Measurements from ENCODE around the gene RHOA. TPM values are rescaled to one million over a fixed set of nuclear protein-coding genes. Genes with fewer than 3 reads are reported as not detected.

The RHOA gene
- polyA plus RNA-seq (2013, experiment 1 of 2): 336 TPM
- 381 TPM for polyA plus RNA-seq (2013, experiment 2 of 2)

- peak within 1 kb of the TSS; percentile 98 for H3K9ac ChIP-seq (ENCODE audit: low read depth, low read length)
- peaks cover 6% of the 10 kb centered on the region; the same call in 1 of the 2 replicates for H3K36me3 ChIP-seq (ENCODE audit: insufficient read depth, low read length)
- no peaks in the 10 kb centered on the region for H3K9me3 ChIP-seq (ENCODE audit: insufficient read depth, low read depth, low read length)
- H3K27ac ChIP-seq (ENCODE audit: low read depth, low read length): peak within 1 kb of the TSS; percentile 97
- H3K27me3 ChIP-seq (ENCODE audit: insufficient read depth, low read length): no peaks in the 10 kb centered on the region
- WGBS: 1% methylated on average over 62 of the region's 62 CpGs
- H3K4me1 ChIP-seq (ENCODE audit: insufficient read depth, low read length): peaks cover 8% of the 10 kb centered on the region
- H3K4me3 ChIP-seq (ENCODE audit: low read length): peak within 1 kb of the TSS; percentile 80
These were observed at the start of gene RHOA, which contains the start of gene TCTA for GRCh38 chr3:49411968-49412631. Gene RHOA, minus strand, starts transcription at chr3:49411976. Its CDS starts 36,387 bp downstream, at chr3:49375589. Gene TCTA, plus strand, starts transcription at chr3:49412423. Its CDS starts 4 bp downstream, at chr3:49412427.

DNA sequence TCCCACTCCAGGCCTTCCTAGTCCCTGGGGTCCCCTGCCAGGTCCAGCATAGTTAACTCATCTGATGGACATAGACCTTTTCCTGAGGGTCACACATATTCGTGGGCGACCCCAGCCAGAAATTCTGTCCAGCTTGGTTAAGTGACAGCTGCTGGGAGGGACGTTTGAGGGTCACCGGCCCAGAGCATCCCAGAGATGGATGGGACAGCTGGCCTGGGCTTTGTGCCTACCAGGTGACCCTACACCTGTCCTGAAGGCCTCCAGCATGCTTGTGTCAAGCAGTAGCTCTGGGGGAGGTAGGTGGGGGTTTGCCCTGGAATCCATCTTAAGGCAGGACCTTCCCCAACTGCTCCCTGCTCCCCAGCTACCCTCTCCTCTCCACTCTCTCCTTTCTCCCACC is 49.2 kb upstream of the RHOA start:
- Histone ChIP-seq H3K9me3 (ENCODE audit: insufficient read depth, low read depth, low read length) (no peaks in the 10 kb centered on the region), H3K9ac (ENCODE audit: low read depth, low read length) (peak overlapping the region; percentile 54), H3K27ac (ENCODE audit: low read depth, low read length) (peak overlapping the region; percentile 87), H3K4me1 (ENCODE audit: insufficient read depth, low read length) (peaks cover 38% of the 10 kb centered on the region), H3K27me3 (ENCODE audit: insufficient read depth, low read length) (no peaks in the 10 kb centered on the region), H3K36me3 (ENCODE audit: insufficient read depth, low read length) (no peaks in the 10 kb centered on the region), H3K4me3 (ENCODE audit: low read length) (no peak overlapping the region)
- WGBS: 85% methylated on average over 4 of the region's 4 CpGs

- H3K27me3 ChIP-seq (ENCODE audit: insufficient read depth, low read length): no peaks in the 10 kb centered on the region
- H3K4me1 ChIP-seq (ENCODE audit: insufficient read depth, low read length): peaks cover 38% of the 10 kb centered on the region
- WGBS: 81% methylated on average over 2 of the region's 2 CpGs
- H3K4me3 ChIP-seq (ENCODE audit: low read length): no peak overlapping the region
- H3K36me3 ChIP-seq (ENCODE audit: insufficient read depth, low read length): no peaks in the 10 kb centered on the region
- H3K9me3 ChIP-seq (ENCODE audit: insufficient read depth, low read depth, low read length): no peaks in the 10 kb centered on the region
- peak overlapping the region; percentile 54 for H3K9ac ChIP-seq (ENCODE audit: low read depth, low read length)
- H3K27ac ChIP-seq (ENCODE audit: low read depth, low read length): peak overlapping the region; percentile 87
These were observed 48.6 kb upstream of the RHOA start for GRCh38 chr3:49460188-49460890.

DNA sequence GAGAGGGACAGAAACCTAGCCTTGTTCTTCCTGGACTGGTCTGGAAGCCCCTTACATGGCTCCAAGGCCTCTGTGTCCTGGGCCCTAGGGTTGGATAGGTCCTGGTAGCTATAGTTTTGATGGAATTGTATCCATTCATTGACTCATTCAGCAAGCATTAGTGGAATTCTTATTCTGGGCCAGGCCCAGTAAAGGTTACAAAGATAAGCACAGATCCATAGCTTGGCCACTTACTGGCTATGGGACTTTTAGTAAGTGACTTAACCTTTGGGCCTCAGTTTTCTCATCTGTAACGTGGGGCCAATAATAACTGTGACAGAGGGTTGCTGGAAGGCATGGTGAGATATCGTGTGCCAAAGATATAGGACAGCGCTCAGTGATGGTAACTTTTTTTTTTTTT is 44.7 kb upstream of the RHOA start:
- no peak overlapping the region for H3K4me3 ChIP-seq (ENCODE audit: low read length)
- H3K9me3 ChIP-seq (ENCODE audit: insufficient read depth, low read depth, low read length): no peaks in the 10 kb centered on the region
- WGBS: 92% methylated on average over 3 of the region's 3 CpGs
- H3K4me1 ChIP-seq (ENCODE audit: insufficient read depth, low read length): peaks cover 36% of the 10 kb centered on the region
- H3K36me3 ChIP-seq (ENCODE audit: insufficient read depth, low read length): no peaks in the 10 kb centered on the region
- H3K27ac ChIP-seq (ENCODE audit: low read depth, low read length): no peak overlapping the region
- no peaks in the 10 kb centered on the region for H3K27me3 ChIP-seq (ENCODE audit: insufficient read depth, low read length)
- no peak overlapping the region for H3K9ac ChIP-seq (ENCODE audit: low read depth, low read length)

GRCh38 chr3:49454898-49455681 is 43.3 kb upstream of the RHOA start:
- H3K9me3 ChIP-seq (ENCODE audit: insufficient read depth, low read depth, low read length): no peaks in the 10 kb centered on the region
- no peaks in the 10 kb centered on the region for H3K36me3 ChIP-seq (ENCODE audit: insufficient read depth, low read length)
- H3K4me3 ChIP-seq (ENCODE audit: low read length): no peak overlapping the region
- H3K27ac ChIP-seq (ENCODE audit: low read depth, low read length): 0 out of 2 replicates have a peak overlapping the region, but pooled peaks have one; percentile 20
- H3K9ac ChIP-seq (ENCODE audit: low read depth, low read length): no peak overlapping the region
- H3K27me3 ChIP-seq (ENCODE audit: insufficient read depth, low read length): no peaks in the 10 kb centered on the region
- 83% methylated on average over 3 of the region's 3 CpGs for WGBS
- H3K4me1 ChIP-seq (ENCODE audit: insufficient read depth, low read length): peaks cover 22% of the 10 kb centered on the region

- H3K4me3 ChIP-seq (ENCODE audit: low read length): no peak overlapping the region
- no peak overlapping the region for H3K9ac ChIP-seq (ENCODE audit: low read depth, low read length)
- H3K27ac ChIP-seq (ENCODE audit: low read depth, low read length): no peak overlapping the region
- 78% methylated on average over 2 of the region's 2 CpGs for WGBS
- no peaks in the 10 kb centered on the region for H3K9me3 ChIP-seq (ENCODE audit: insufficient read depth, low read depth, low read length)
- H3K4me1 ChIP-seq (ENCODE audit: insufficient read depth, low read length): peaks cover 16% of the 10 kb centered on the region
- no peaks in the 10 kb centered on the region for H3K36me3 ChIP-seq (ENCODE audit: insufficient read depth, low read length)
- H3K27me3 ChIP-seq (ENCODE audit: insufficient read depth, low read length): no peaks in the 10 kb centered on the region
These were observed 42.7 kb upstream of the RHOA start for GRCh38 chr3:49454458-49454857.

GRCh38 chr3:49453621-49454020 is 41.8 kb upstream of the RHOA start:
- Histone ChIP-seq H3K9ac (ENCODE audit: low read depth, low read length) (no peak overlapping the region), H3K4me3 (ENCODE audit: low read length) (no peak overlapping the region), H3K4me1 (ENCODE audit: insufficient read depth, low read length) (peaks cover 8% of the 10 kb centered on the region), H3K36me3 (ENCODE audit: insufficient read depth, low read length) (no peaks in the 10 kb centered on the region), H3K27me3 (ENCODE audit: insufficient read depth, low read length) (no peaks in the 10 kb centered on the region), H3K27ac (ENCODE audit: low read depth, low read length) (no peak overlapping the region), H3K9me3 (ENCODE audit: insufficient read depth, low read depth, low read length) (no peaks in the 10 kb centered on the region)
- 95% methylated on average over 4 of the region's 4 CpGs for WGBS

GRCh38 chr3:49445391-49445790 is 33.6 kb upstream of the RHOA start:
- Histone ChIP-seq H3K4me3 (ENCODE audit: low read length) (no peak overlapping the region), H3K4me1 (ENCODE audit: insufficient read depth, low read length) (no peaks in the 10 kb centered on the region), H3K27me3 (ENCODE audit: insufficient read depth, low read length) (no peaks in the 10 kb centered on the region), H3K9ac (ENCODE audit: low read depth, low read length) (no peak overlapping the region), H3K9me3 (ENCODE audit: insufficient read depth, low read depth, low read length) (no peaks in the 10 kb centered on the region), H3K27ac (ENCODE audit: low read depth, low read length) (no peak overlapping the region), H3K36me3 (ENCODE audit: insufficient read depth, low read length) (no peaks in the 10 kb centered on the region)
- 98% methylated on average over 5 of the region's 5 CpGs for WGBS

DNA sequence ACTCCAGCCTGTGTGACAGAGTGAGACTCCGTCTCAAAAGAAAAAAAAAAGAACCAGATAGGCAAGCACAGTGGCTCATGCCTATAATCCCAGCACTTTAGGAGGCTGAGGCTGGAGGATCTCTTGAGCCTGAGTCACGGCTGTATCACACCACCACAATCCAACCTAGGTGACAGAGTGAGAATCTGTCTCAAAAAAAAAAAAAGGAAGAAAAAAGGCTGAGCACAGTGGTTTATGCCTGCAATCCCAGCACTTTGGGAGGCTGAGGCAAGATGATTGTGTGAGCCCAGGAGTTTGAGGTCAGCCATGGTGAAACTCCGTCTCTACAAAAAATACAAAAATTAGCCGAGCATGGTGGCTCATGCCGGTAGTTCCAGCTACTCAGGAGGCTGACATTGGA is 23.0 kb upstream of the RHOA start:
- WGBS: 88% methylated on average over 5 of the region's 5 CpGs
- Histone ChIP-seq H3K27me3 (ENCODE audit: insufficient read depth, low read length) (no peaks in the 10 kb centered on the region), H3K4me1 (ENCODE audit: insufficient read depth, low read length) (peaks cover 4% of the 10 kb centered on the region; the same call in 1 of the 2 replicates), H3K36me3 (ENCODE audit: insufficient read depth, low read length) (no peaks in the 10 kb centered on the region), H3K9me3 (ENCODE audit: insufficient read depth, low read depth, low read length) (no peaks in the 10 kb centered on the region), H3K9ac (ENCODE audit: low read depth, low read length) (no peak overlapping the region), H3K4me3 (ENCODE audit: low read length) (no peak overlapping the region), H3K27ac (ENCODE audit: low read depth, low read length) (no peak overlapping the region)

DNA sequence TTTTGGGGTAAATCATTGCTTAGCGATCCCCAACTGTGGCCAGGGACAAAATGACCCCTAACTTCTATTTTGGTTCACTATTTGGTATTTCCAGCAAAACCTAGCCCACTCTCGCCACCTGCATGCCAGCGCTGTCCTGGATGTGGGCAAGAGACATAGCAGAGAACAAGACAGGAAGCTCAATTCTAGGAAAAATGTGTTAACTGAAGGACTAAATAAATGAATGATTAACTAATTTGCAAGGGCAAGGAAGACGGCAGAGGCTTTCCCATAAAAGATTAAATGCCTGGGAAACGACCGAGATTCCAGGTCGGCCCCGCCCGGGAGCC is 16.9 kb upstream of the RHOA start:
- H3K4me1 ChIP-seq (ENCODE audit: insufficient read depth, low read length): peaks cover 4% of the 10 kb centered on the region; the same call in 1 of the 2 replicates
- 18% methylated on average over 9 of the region's 9 CpGs for WGBS
- H3K27ac ChIP-seq (ENCODE audit: low read depth, low read length): no peak overlapping the region
- H3K27me3 ChIP-seq (ENCODE audit: insufficient read depth, low read length): no peaks in the 10 kb centered on the region
- no peaks in the 10 kb centered on the region for H3K36me3 ChIP-seq (ENCODE audit: insufficient read depth, low read length)
- H3K9ac ChIP-seq (ENCODE audit: low read depth, low read length): peak overlapping the region; percentile 27; the same call in 1 of the 2 replicates
- no peaks in the 10 kb centered on the region for H3K9me3 ChIP-seq (ENCODE audit: insufficient read depth, low read depth, low read length)
- H3K4me3 ChIP-seq (ENCODE audit: low read length): peak overlapping the region; percentile 74

- Histone ChIP-seq H3K27me3 (ENCODE audit: insufficient read depth, low read length) (no peaks in the 10 kb centered on the region), H3K9me3 (ENCODE audit: insufficient read depth, low read depth, low read length) (no peaks in the 10 kb centered on the region), H3K36me3 (ENCODE audit: insufficient read depth, low read length) (no peaks in the 10 kb centered on the region), H3K27ac (ENCODE audit: low read depth, low read length) (no peak overlapping the region), H3K4me1 (ENCODE audit: insufficient read depth, low read length) (peaks cover 9% of the 10 kb centered on the region; the same call in 1 of the 2 replicates), H3K9ac (ENCODE audit: low read depth, low read length) (no peak overlapping the region), H3K4me3 (ENCODE audit: low read length) (no peak overlapping the region)
- WGBS: 100% methylated on average over 1 of the region's 2 CpGs
These were observed 15.8 kb upstream of the RHOA start for GRCh38 chr3:49427586-49427985.
